ENCODE data around the gene RAB3IL1. TPM values are rescaled to one million over a fixed set of nuclear protein-coding genes. Genes with fewer than 3 reads are reported as not detected.

Gene RAB3IL1
- total and polyA plus RNA-seq, 9 of the 15 experiments (the other 6 are each of a cell fraction or from before 2014, with no cell fraction given) = 0.15 to 42.6 (median 15.5) TPM

GRCh38 chr11:61919705-61920631 is 2.6 kb upstream of the RAB3IL1 start (continued):
- TF ChIP-seq BCLAF1 (IDR thresholded peaks at IDR 0.05; ENCODE audit: borderline replicate concordance in 1 of 2, control insufficient read depth in 1 of 2, low read depth in 2 of 2, low read length in 1 of 2) = no peak
- peak; percentile 41; the same call in 1 of the 2 replicates for TF ChIP-seq ETV5 (CRISPR knock-in tag; IDR thresholded peaks at IDR 0.05; ENCODE audit: low read depth)
- TF ChIP-seq NFRKB (IDR thresholded peaks at IDR 0.05; ENCODE audit: low read depth) = 0 out of 2 replicates have a peak, but pooled peaks have one; percentile 27
- no peak for TF ChIP-seq CREB5 (CRISPR knock-in tag; IDR thresholded peaks at IDR 0.05)
- no peak for TF ChIP-seq E4F1 (CRISPR knock-in tag; IDR thresholded peaks at IDR 0.05; ENCODE audit: borderline replicate concordance)
- no peak for TF ChIP-seq ESRRB (CRISPR knock-in tag; IDR thresholded peaks at IDR 0.05; ENCODE audit: borderline replicate concordance)
- no peak for TF ChIP-seq TBP (optimal IDR thresholded peaks at IDR 0.05; ENCODE audit: low read depth, low read length)
- TF ChIP-seq ZNF583 (CRISPR knock-in tag; IDR thresholded peaks at IDR 0.05) = no peak
- TF ChIP-seq ADNP (tag; IDR thresholded peaks at IDR 0.05) = peak; percentile 81
- no peak for TF ChIP-seq CCNT2 (IDR thresholded peaks at IDR 0.05; ENCODE audit: borderline replicate concordance, extremely low read depth, insufficient read length, low read depth, low read length)
- no peak for TF ChIP-seq HNRNPUL1 (IDR thresholded peaks at IDR 0.05; ENCODE audit: low read length)
- TF ChIP-seq ZZZ3 (IDR thresholded peaks at IDR 0.05) = no peak
- no peak for TF ChIP-seq HCFC1 (IDR thresholded peaks at IDR 0.05; ENCODE audit: low read depth, low read length)
- TF ChIP-seq DIDO1 (tag; IDR thresholded peaks at IDR 0.05; ENCODE audit: low read depth) = no peak
- TF ChIP-seq RAD51 (IDR thresholded peaks at IDR 0.05; ENCODE audit: borderline replicate concordance, low read depth) = no peak
- no peak for TF ChIP-seq TGIF2 (CRISPR knock-in tag; IDR thresholded peaks at IDR 0.05)

Data from K562 (cell line).